Left lobe of liver (tissue), 2 donors: Measurements from ENCODE around the gene AIMP2. TPM values are rescaled to one million over a fixed set of nuclear protein-coding genes. Genes with fewer than 3 reads are reported as not detected.
A peak's percentile ranks its signal among the peaks of the same experiment; 100 is the strongest.
"Not testable (repeated sequence)": the region's sequence is repeated elsewhere in the genome, so short reads cannot be mapped to it uniquely, and the experiment has no call there.

ENCODE experiments used
- ATAC-seq: fragments of 200-7000 bp; cut with Tn5 transposase; one replicate; pipeline ENCODE4 v1.9.1; 2020; ENCODE audit warnings: mild to moderate bottlenecking, moderate library complexity
- DNase-seq: peaks from one replicate; pipeline ENCODE4 v3.0.0-alpha.2; 2020; ENCODE audit warnings: low spot score
- total RNA-seq: library from RNA; stranded (reverse); gene quantifications from one replicate; pipeline ENCODE4 v1.2.1, GENCODE V29; 2021
- donor health status: DM: no; HTN: no; CAD: no; lungs with moderate emphysema.
- donor health status: DM: no; HTN: yes; CAD: no.

AIMP2 gene
- total RNA-seq, 1 donor from 2014 or later = 22.9 TPM

DNA sequence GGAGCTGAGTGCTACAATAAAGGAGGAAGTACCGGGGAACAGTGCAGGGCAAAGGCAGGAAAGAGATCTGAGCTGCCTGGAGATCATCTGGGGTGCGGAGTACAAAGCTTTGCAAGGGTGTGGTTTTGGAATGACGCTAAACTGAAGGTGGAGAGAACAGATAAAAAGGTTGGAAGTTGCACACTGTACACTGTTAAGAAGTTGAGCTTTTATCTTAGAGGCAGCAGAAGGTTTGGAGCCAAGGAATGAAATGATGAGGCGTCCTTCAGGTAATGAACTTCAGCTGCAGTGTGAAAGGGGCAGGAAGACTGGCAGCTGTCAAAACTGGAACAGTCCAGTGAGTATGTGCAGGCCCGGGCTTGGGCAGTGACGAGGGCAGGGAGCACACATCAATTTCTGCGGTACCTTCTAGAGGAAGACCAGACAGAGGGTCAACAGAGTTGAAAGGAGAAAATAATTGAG is 14.9 kb downstream of the AIMP2 start:
- ATAC-seq = no peak
- DNase-seq = no peak

DNA sequence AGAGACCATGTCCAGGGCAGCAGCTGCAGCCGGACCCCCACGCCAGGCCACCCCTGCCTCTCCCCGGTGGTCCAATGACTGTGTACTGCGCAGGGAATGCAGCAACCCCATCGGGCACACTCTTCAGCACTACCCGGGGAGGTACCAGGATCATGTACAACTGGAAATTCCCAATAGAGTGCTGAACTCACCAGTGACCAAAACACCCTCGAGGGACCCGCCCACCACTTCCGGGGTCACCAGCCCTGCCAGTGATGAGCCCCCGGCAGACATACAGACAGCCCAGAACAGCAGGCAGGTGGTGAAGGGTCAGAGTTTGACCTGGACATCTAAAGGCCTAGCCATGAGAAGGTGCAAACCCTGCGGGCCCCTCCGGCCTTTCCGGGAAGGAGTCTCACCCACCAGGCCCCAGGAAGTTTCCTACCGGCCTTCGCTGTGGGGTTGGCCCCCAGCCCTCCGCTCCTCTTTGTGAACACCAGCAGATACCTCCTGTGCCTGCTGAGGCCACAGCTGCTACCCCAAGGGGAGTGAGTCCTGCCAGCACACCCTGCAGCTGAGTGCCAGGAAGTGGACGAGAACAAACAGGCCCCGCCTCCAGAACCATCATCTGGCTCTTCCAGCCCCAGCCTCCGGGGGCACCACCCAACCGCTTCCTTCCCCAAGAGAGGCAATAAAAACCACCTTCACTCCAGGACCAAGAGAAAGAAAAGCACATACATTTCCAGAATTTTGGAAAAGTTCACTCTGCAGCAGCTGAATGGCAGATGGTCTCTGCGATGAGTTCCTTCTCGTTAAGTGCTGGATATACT is 17.1 kb downstream of the AIMP2 start:
- DNase-seq (peak; percentile 49), ATAC-seq (peak; percentile 85)

DNA sequence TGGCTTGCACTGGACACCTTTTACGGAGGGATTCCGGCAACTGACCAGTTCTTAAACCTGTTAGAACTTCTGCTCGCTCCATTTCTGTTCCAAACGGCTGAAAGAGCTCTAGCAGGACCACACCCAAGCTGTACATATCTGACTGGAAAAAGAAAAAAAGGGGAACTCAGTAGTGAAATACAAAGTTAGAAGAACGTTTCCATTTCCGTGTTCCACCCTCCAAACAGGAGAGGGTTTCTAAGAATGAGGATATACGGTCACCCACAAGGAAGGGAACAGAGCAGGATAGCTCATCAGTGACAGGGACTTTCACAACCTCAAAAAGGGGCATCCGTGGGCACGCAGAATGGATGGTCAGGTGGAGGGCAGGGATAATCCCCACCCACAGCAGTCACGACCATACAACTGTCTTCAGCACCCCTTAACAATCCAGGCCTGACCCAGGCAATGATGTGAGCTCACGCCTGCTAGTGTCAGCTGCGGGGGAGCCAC is 17.8 kb downstream of the AIMP2 start:
- ATAC-seq = peak; percentile 28
- no peak for DNase-seq

DNA sequence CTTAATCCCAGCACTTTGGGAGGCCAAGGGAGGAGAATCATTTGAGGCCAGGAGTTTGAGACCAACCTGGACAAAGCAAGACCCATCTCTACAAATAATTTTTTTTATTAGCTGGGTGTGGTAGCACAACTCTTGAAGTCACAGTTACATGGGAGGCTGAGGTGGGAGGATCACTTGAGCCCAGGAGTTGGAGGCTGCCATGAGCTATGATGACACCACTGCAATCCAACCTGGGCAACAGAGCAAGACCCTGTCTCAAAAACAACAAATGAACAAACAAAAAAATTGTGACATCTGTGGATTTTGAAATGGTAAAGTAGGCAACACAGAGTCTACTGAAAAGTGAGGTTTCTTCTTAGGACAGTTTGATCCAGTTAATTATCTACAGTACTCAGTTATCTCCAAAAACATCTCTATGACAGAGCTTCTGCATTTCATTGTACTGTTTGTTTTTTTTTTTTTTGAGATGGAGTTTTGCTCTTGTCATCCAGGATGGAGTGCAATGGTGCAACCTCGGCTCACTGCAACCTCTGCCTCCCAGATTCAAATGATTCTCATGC is 18.8 kb downstream of the AIMP2 start:
- no peak for ATAC-seq
- no peak for DNase-seq

DNA sequence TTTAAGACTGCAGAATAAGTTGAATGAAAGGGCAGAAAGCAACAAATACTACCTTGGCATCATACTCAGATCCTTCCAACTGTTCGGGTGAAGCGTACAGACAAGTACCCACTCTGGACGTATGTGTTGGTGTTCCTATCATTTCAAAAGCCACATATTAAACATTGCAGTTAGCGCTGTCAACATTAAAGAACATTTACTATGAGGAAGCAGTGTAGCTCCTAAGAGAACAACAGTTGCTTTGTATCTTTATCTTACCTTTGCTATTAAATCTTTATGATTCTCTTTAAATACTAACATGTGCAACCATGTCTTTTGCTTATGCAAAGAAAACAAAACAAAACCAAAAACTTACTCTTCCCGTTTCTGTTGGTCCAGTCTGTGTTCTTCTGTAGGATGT is 19.5 kb downstream of the AIMP2 start:
- no peak for DNase-seq
- no peak for ATAC-seq

DNA sequence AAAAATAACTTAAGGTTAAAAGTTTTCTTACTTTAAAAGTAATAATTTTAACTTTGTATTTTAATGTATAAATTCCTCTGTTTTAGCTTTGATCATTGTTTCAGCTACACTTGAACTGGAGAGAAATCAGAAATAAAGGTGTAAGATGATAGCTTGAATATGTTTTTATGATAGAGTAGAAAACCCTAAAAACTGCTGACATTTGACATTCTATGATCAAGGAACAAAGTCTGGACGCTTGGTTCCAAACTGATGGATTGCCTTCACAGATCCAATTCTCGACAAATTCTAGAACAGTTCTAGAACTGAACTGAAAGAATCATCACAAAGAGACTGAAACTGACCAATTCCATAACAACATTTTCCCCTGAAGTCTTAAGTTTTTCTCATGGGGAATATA is 21.9 kb downstream of the AIMP2 start, which contains the start of gene ANKRD61:
ANKRD61 (plus strand) TSS at position 389 of the 400 bp plus-strand sequence; CDS start at position 389, 0 bp downstream.
- DNase-seq = no peak
- no peak for ATAC-seq

DNA sequence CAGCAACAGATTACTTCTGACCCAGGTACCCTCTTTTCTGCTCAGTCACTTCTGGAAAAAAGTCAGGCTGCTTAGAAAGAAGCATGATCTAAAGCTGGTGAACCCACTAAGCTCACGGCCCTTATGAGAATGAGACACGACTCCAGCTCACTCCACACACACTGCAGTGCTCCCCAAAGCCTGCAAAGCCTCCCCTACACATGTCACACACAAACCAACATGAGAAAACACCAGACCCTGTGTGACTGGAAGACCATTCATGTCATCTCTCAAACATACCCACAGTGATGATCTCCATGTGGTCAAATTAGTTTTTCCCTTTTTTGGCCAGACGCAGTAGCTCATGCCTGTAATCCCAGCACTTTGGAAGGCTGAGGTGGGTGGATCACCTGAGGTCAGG is 22.5 kb downstream of the AIMP2 start:
- ATAC-seq (no peak), DNase-seq (no peak)

DNA sequence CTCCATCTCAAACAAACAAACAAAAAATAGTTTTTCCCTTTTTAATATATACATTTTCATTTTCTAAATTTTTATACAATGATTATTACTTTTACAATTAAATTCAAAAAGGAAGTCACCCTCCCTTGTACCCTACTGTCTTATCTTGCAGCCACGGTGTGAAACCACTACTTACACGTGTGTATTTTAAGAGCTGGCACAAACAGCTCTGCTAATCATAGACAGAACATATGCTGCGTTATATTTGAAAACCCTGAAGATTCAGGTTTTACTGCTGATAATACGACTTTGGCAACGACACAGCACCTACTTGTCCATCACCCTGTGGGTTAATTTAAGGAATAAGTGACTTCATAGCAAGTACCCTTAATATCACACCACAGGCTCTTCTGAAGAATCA is 23.1 kb downstream of the AIMP2 start:
- DNase-seq (no peak), ATAC-seq (no peak)

DNA sequence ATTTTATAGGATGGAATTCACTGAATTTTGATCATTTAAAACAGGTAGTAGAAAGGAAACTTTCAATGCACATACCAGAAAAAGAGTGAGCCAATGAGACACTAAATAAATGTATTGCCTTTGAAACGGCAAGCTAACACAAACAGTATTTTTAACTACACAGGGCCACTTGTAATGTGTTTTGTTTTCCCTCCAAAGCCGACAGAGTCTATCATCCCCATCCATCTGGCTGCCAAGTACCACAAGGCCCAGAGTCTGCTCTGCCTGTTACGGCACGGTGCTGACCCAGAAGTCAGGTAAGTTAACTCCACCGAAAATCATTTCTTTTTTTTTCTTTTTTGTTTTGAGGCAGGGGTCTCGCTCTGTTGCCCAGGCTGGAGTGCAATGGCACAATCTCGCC is 23.6 kb downstream of the AIMP2 start:
- DNase-seq (no peak), ATAC-seq (no peak)

DNA sequence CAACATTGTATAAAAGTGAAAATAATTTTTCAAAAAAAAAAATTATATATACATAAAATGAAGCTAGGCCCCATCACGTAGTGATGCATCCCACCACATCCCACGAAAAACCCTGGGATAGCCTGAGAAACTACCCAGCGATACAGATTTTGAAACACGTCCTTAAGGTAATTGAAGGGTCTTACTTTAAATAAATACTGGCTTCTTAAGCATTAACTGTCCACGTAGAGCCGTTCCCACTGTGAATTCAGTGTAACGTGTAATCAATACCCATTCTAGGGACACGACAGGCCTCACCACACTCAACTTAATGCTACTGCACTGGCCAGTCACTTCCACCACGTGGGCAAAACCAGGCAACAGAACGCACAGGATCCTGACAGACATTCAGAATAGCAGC is 26.1 kb downstream of the AIMP2 start:
- no peak for DNase-seq
- ATAC-seq = no peak

DNA sequence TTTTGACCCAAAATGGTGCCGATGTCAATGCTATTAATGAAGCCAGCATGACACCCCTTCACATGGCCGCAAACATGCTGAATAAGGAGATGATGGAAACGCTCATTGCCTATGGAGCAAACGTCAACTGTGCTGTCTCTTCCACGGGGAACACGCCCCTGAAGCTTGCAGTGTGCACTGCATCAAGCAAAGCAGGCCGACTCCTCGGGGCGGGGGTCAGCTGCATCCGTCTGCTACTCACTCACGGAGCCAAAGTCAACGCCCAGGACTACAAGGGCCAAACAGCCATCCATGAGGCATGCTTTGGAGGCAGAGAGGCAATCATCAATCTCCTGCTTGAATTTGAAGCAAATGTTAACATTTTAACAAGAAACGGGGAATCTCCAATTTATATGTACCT is 26.6 kb downstream of the AIMP2 start:
- DNase-seq (no peak), ATAC-seq (no peak)

DNA sequence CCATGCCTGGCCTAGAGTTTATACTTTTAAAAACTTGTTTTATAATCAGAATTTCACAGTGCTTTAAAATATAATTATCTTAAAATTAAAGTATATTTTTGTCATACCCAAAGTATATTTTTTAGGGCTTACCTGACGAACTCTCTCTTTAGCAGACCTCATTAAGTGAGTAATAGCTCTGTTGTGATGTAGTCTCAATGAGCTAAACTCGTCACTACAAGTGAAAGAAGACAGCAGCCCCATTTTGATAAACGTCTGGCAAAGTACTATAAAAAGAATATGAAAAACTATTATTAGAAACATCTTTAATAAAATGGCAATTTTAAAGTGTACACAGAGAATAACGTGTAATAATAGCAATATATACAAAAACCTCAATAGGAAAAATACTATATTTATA is 40.7 kb downstream of the AIMP2 start:
- DNase-seq = no peak
- no peak for ATAC-seq

DNA sequence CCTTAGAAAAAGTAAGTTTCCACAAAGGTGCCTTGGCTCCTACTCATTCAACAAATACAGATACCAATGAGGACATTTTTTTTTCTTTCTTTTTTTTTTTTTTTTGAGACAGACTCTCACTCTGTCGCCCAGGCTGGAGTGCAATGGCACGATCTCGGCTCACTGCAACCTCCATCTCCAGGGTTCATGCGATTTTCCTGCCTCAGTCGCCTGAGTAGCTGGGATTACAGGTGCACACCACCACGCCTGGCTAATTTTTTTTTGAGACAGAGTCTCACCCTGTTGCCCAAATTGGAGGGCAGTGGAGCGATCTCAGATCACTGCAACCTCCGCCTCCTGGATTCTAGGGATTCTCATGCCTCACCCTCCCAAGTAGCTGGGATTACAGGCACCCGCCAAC is 42.1 kb downstream of the AIMP2 start:
- not testable (repeated sequence) for ATAC-seq, DNase-seq

DNA sequence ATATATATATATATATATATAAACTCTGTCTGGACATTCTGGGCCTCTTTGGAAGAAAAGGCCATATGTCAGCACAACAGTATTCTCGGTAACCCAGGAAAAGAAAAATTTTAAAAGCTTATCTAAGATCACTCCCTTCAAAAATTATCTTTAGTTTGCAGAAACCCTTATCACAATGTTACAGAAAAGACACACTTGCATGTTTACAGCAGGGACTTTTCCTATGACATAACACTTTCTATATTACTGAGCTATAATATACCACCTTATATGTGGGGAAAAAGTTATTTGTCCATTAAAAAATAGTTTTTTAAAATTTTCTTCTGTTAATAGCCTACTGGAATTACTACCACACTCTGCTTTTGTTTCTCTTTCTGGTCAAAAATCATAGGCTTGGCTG is 47.5 kb downstream of the AIMP2 start:
- DNase-seq (no peak), ATAC-seq (no peak)

DNA sequence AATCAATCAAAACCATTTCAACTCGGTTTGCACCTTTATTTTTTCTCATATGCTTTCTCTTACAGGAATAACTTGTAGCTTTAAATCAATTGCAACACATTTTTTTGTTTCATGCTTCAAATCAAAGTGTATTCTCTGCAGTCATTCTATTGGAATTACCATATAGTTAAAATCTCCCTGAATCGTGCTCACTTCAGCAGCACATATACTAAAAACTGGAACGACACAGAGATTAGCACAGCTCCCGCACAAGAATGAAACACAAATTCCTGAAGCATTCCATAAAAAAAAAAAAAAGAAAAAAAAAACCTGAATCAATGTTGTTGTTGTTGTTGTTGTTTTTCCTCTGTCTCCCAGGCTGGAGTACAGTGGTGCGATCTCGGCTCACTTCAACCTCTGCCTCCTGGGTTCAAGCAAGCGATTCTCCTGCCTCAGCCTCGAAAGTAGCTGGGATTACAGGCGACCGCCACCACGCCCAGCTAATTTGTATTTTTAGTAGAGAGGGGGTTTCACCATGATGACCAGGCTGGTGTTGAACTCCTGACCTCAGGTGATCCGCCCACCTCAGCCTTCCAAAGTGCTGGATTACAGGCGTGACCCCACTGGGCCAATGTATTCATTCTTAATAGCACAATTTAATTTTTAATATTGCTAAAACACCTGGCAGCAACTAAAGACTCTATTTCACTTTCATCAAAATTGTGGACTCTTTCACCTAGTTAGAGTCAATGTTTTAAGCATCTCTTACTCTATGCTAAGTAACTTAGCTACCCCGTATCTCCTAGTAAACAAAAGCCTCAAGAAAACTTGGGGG is 48.5 kb downstream of the AIMP2 start:
- DNase-seq = no peak
- no peak for ATAC-seq

DNA sequence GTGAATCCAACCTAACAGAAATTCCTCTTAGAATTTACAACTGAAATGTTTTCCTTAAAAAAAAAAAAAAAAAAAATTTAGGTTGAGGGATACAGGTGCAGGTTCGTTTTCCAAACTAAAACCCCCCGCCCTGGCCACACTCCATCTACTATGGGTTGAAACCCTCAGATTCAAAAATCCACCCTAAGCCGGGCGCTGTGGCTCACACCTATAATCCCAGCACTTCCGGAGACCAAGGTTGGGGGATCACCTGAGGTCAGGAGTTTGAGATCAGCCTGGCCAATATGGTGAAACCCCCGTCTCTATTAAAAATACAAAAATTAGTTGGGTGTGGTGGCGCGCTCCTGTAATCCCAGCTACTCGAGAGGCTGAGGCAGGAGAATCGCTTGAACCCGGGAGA is 50.9 kb downstream of the AIMP2 start:
- not testable (repeated sequence) for DNase-seq, ATAC-seq

DNA sequence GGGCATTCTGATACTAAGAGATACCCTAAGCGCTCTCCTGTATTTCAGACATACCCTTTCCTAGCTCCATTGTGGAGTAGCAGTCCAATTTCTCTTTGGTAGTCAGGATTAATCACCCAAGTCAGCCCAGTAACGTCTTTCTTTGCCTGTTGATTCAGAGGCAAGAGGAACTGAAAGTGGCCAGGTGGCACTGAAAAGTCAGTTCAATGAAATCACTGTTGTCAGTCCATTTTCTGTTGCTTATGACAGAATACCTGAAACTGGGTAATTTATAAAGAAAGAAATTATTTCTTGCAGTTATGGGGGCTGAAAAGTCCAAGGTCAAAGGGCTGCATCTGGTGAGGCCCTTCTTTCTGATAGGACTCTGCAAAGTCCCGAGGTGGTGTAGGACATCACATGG is 62.3 kb downstream of the AIMP2 start:
- ATAC-seq (no peak), DNase-seq (no peak)
